CD14-positive monocyte (primary cell): ENCODE measurements around the gene GABRG3. TPM values are rescaled to one million over a fixed set of nuclear protein-coding genes. Genes with fewer than 3 reads are reported as not detected.

Experiments used
- DNase-seq, 3 donors: peaks; one replicate each; pipeline ENCODE4 v3.0.0-alpha.2; 2011 to 2022
- H2AFZ ChIP-seq: 2 replicates; pipeline ENCODE4 v1.6.0; 2012; ENCODE audit warnings: mild to moderate bottlenecking, low read depth, low read length, inconsistent platforms; ENCODE audit not compliant: insufficient read depth, poor library complexity, severe bottlenecking
- H3K27ac ChIP-seq, 2 donors: 1 replicate in 1 of 2; 2 replicates in 1 of 2; pipeline ENCODE4 v1.5.1; 2012 to 2013; ENCODE audit warnings: low read length in 2 of 2, control low read depth in 1 of 2, inconsistent platforms in 1 of 2, low read depth in 1 of 2, mild to moderate bottlenecking in 1 of 2
- H3K27me3 ChIP-seq, 2 donors: one replicate each; pipeline versions ENCODE4 v1.6.0 to v1.6.1; 2011 to 2013; ENCODE audit warnings: low read length in 2 of 2; ENCODE audit not compliant: control insufficient read depth in 2 of 2, insufficient read depth in 2 of 2
- H3K36me3 ChIP-seq, 2 donors: replicated peaks in 1 of 2; 1 replicate in 1 of 2; 2 replicates in 1 of 2; pipeline versions ENCODE4 v1.5.1 to v1.6.1; 2012 to 2013; ENCODE audit warnings: low read length in 2 of 2, control low read depth in 1 of 2, inconsistent platforms in 1 of 2, mild to moderate bottlenecking in 1 of 2; ENCODE audit not compliant: insufficient read depth in 2 of 2, control insufficient read depth in 1 of 2
- H3K4me1 ChIP-seq, 2 donors: 1 replicate in 1 of 2; 2 replicates in 1 of 2; pipeline versions ENCODE4 v1.5.1 to v1.6.1; 2012 to 2013; ENCODE audit warnings: low read length in 2 of 2, control low read depth in 1 of 2, inconsistent platforms in 1 of 2, mild to moderate bottlenecking in 1 of 2, moderate library complexity in 1 of 2; ENCODE audit not compliant: insufficient read depth in 2 of 2, control insufficient read depth in 1 of 2
- H3K4me2 ChIP-seq: replicated peaks from 2 replicates; pipeline ENCODE3; 2012; ENCODE audit warnings: low read length, moderate library complexity, mild to moderate bottlenecking; ENCODE audit not compliant: poor library complexity, severe bottlenecking; ENCODE audit errors: extremely low read depth
- H3K4me3 ChIP-seq, 3 experiments: fragments of 200-600 bp in 1 of 3; sonication (generic) in 1 of 3; replicated peaks in 1 of 3; 1 replicate in 2 of 3; 2 replicates in 1 of 3; pipeline ENCODE4 v1.5.1; 2011 to 2013; ENCODE audit warnings: low read length in 3 of 3, mild to moderate bottlenecking in 3 of 3, control low read depth in 2 of 3, low read depth in 2 of 3, inconsistent platforms in 1 of 3, moderate library complexity in 1 of 3
- H3K79me2 ChIP-seq: 2 replicates; pipeline ENCODE4 v1.6.0; 2012; ENCODE audit warnings: mild to moderate bottlenecking, control low read depth, inconsistent platforms, low read length, moderate library complexity; ENCODE audit not compliant: insufficient read depth
- H3K9ac ChIP-seq: 2 replicates; pipeline ENCODE4 v1.6.0; 2017; ENCODE audit warnings: low read length, mild to moderate bottlenecking; ENCODE audit not compliant: insufficient read depth, poor library complexity, severe bottlenecking
- H3K9me3 ChIP-seq, 2 donors: replicated peaks in 1 of 2; 1 replicate in 1 of 2; 2 replicates in 1 of 2; pipeline versions ENCODE4 v1.5.1 to v1.6.1; 2012 to 2013; ENCODE audit warnings: low read length in 2 of 2, control low read depth in 1 of 2; ENCODE audit not compliant: control insufficient read depth in 1 of 2, insufficient read depth in 1 of 2
- H4K20me1 ChIP-seq: 2 replicates; pipeline ENCODE4 v1.6.0; 2012; ENCODE audit warnings: mild to moderate bottlenecking, low read length, control low read depth, moderate library complexity; ENCODE audit not compliant: insufficient read depth
- H3K27ac Mint-ChIP-seq, 7 donors: one replicate each; pipeline ENCODE4 v1.8.0; 2020; ENCODE audit warnings: mild to moderate bottlenecking in 7 of 7, mixed read lengths in 7 of 7, moderate library complexity in 6 of 7, inconsistent platforms in 2 of 7
- H3K27me3 Mint-ChIP-seq, 3 donors: one replicate each; pipeline ENCODE4 v1.8.0; 2021 to 2022; ENCODE audit warnings: low read depth in 3 of 3, mild to moderate bottlenecking in 3 of 3, mixed read lengths in 3 of 3, moderate library complexity in 3 of 3, inconsistent platforms in 1 of 3
- H3K36me3 Mint-ChIP-seq, 2 donors: one replicate each; pipeline ENCODE4 v1.8.0; 2020; ENCODE audit warnings: mixed read lengths in 2 of 2, inconsistent platforms in 1 of 2, mild to moderate bottlenecking in 1 of 2
- H3K4me1 Mint-ChIP-seq: one replicate; pipeline ENCODE4 v1.8.0; 2020; ENCODE audit warnings: mild to moderate bottlenecking, mixed read lengths
- H3K4me3 Mint-ChIP-seq, 2 donors: one replicate each; pipeline ENCODE4 v1.8.0; 2020; ENCODE audit warnings: mild to moderate bottlenecking in 2 of 2, mixed read lengths in 2 of 2, moderate library complexity in 1 of 2
- H3K9me3 Mint-ChIP-seq, 7 donors: one replicate each; pipeline ENCODE4 v1.8.0; 2020 to 2022; ENCODE audit warnings: mixed read lengths in 7 of 7, mild to moderate bottlenecking in 6 of 7, moderate library complexity in 6 of 7, inconsistent platforms in 2 of 7
- CTCF ChIP-seq: fragments of 200-600 bp; IDR thresholded peaks from one replicate; pipeline ENCODE4 v1.8.0; 2022; ENCODE audit warnings: antibody characterized with exemption, mild to moderate bottlenecking
- WGBS: methylation state at CpG from one replicate; pipeline ENCODE4 v1.1.5; 2013; ENCODE audit warnings: missing lambda C conversion rate; ENCODE audit not compliant: insufficient coverage; 5-methylcytosine and 5-hydroxymethylcytosine counted together
- intact Hi-C, 2 donors: fragments of 100-400 bp; cut with micrococcal nuclease; formaldehyde crosslinking; loops; one replicate each; pipeline versions ENCODE4 v1.15.0 to v1.15.1; 2023
- polyA plus RNA-seq, 3 donors: library from polyadenylated mRNA; depleted of rRNA in 1 of 3; unstranded in 2 of 3; stranded (reverse) in 1 of 3; fragments of 300-500 nt in 2 of 3; fragments of >200 nt in 1 of 3; fragmentation: Illumina TruSeq in 2 of 3; gene quantifications; 1 replicate in 2 of 3; 2 replicates in 1 of 3; pipeline ENCODE4 v1.2.3, GENCODE V29; 2012 to 2021

The GABRG3 gene
- polyA plus RNA-seq, 3 donors = not detected

- Mint-ChIP-seq H3K36me3 (no peaks in the 10 kb centered on the region), H3K4me1 (no peaks in the 10 kb centered on the region), H3K27me3 (no peaks in the 10 kb centered on the region), H3K9me3 (peaks cover 8 to 44% (median 27%) of the 10 kb centered on the region in 7 donors), H3K27ac (peak overlapping the region in 1 of 7 donors; percentile 73), H3K4me3 (no peak overlapping the region)
- H3K9me3 ChIP-seq = peaks cover 33 to 49% of the 10 kb centered on the region in 2 donors
- H3K36me3 ChIP-seq = no peaks in the 10 kb centered on the region
- no peak overlapping the region for H3K9ac ChIP-seq
- no peak for DNase-seq
- H3K27me3 ChIP-seq = no peaks in the 10 kb centered on the region
- H3K4me2 ChIP-seq = no peak overlapping the region
- no peak overlapping the region for H2AFZ ChIP-seq
- H3K79me2 ChIP-seq = no peaks in the 10 kb centered on the region
- no peaks in the 10 kb centered on the region for H4K20me1 ChIP-seq
- H3K27ac ChIP-seq = no peak overlapping the region
- no peak for TF ChIP-seq CTCF
- 80% methylated on average over 1 of the region's 5 CpGs for WGBS
- intact Hi-C loops = no loop called here
- no peaks in the 10 kb centered on the region for H3K4me1 ChIP-seq
- H3K4me3 ChIP-seq = no peak overlapping the region
Measured at GRCh38 chr15:27219636-27220035, 248.7 kb downstream of the GABRG3 start.

DNA sequence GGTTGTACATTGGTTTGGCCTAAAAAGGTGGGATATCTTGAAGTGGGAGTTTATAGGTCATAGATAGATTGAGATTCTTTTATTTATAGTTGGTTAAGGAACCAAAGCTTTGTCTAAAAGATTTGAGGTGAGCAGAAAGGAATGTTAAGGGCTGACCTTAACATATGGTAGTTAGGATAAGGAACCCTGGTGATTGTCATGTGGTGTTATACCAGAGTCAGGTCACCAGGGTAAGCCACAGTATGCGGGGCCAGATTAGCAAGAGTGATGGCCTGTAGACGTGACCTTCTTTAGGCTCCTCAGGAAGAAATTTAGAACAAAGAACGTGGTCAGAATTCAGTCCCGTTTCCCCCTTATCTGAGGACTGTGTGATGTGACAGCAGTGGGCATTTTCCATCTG is 249.2 kb downstream of the GABRG3 start:
- no peaks in the 10 kb centered on the region for H3K4me1 Mint-ChIP-seq
- no peaks in the 10 kb centered on the region for H4K20me1 ChIP-seq
- no peaks in the 10 kb centered on the region for H3K36me3 Mint-ChIP-seq
- H3K9me3 Mint-ChIP-seq = peaks cover 8 to 44% (median 26%) of the 10 kb centered on the region in 7 donors
- no peaks in the 10 kb centered on the region for H3K27me3 Mint-ChIP-seq
- no peak overlapping the region for H3K4me3 ChIP-seq
- no peak overlapping the region for H3K4me2 ChIP-seq
- H2AFZ ChIP-seq = no peak overlapping the region
- H3K27me3 ChIP-seq = no peaks in the 10 kb centered on the region
- H3K9ac ChIP-seq = no peak overlapping the region
- no peak for DNase-seq
- WGBS = 59% methylated on average over 4 of the region's 4 CpGs
- TF ChIP-seq CTCF = no peak
- H3K4me1 ChIP-seq = no peaks in the 10 kb centered on the region
- H3K27ac ChIP-seq = no peak overlapping the region
- H3K4me3 Mint-ChIP-seq = no peak overlapping the region
- H3K36me3 ChIP-seq = no peaks in the 10 kb centered on the region
- H3K9me3 ChIP-seq = peaks cover 33 to 51% of the 10 kb centered on the region in 2 donors
- H3K27ac Mint-ChIP-seq = no peak overlapping the region
- no peaks in the 10 kb centered on the region for H3K79me2 ChIP-seq
- intact Hi-C loops = no loop called here
